GM21423 (cell line): ENCODE measurements around the gene CDH23.

Experiments used
- ATAC-seq: cut with Tn5 transposase; IDR thresholded peaks from one replicate; pipeline ENCODE4 v1.9.1; 2021; ENCODE audit warnings: mild to moderate bottlenecking, moderate library complexity; ENCODE audit not compliant: unreplicated experiment

Gene CDH23

GRCh38 chr10:71761541-71762113 lies 364.9 kb downstream of the CDH23 start:
- ATAC-seq, result no peak

- ATAC-seq, result no peak
Measured at GRCh38 chr10:71762324-71762723, 365.6 kb downstream of the CDH23 start.

- ATAC-seq, result no peak
Measured at GRCh38 chr10:71763352-71764127, 366.8 kb downstream of the CDH23 start.

- ATAC-seq, result no peak
Measured at GRCh38 chr10:71765176-71765904, 368.6 kb downstream of the CDH23 start.

DNA sequence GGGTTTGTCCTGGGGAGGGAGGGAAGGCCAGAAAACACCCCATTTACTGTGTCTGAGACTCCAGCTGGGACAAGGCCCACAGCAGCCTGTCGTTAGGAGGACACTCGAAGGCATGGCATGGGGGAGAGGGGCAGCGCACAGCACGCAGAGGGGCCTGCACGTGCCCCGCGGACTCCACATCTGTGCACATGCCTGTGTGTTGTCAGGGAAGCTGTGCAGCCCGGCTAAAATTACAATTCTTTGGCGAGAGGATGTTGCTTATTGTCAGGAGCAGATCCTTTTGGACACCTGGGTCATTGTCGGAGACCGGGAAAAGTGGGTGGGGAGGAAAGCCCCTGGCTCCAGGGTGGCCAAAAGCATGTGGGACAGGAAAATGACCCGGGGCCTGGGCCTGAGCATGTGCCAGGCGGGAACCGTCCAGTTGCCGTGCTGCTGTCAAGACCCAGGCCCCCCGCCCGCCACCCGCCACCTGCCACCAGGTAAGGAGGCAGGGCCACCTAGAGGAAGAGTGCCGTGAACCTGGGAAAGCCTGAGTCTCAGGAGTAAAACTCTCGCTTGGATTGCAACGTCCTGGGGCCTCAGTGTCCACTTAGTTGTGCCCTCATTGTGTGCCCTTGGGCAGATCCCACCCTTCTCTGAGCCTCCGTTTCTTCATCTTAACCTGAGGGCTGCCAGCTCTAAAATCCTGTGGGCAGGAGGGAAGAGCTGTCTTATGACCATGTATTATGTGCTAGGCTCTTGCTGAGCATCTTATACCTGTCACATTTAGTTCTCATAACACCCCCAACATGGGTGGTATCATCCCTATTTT lies 369.4 kb downstream of the CDH23 start:
- ATAC-seq, result no peak

GRCh38 chr10:71766717-71767419 lies 370.1 kb downstream of the CDH23 start:
- ATAC-seq, result no peak

DNA sequence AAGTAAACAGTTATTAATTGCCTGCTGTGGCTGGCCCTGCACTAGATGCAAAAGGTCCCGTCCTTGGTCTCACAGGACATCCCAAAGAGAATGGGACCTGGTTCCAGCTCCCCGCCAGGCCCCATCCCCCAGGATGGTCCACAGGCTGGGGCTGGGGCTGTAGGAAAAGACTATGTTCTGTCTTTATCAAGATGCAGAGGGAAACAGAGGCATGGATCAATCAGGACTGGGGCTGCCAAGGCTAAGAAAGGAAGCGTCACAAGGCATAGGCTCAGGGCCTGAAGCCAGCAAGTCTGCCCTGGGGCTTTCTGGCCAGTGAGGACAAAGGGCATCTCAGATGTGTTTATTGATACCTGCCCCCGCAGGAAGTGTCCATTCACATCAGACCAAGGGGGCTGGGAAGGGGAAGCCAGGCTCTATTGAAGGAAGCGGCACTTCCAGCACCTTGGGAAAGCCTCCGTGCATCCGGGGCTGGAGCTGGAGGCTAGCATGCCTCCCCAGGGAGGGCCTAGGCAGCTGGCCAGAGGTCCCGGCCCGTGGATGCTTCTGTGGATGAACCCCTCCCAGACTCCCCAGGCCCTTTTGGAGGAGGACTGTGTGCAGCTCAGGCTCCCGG lies 370.8 kb downstream of the CDH23 start:
- ATAC-seq, result no peak

GRCh38 chr10:71769279-71769823 lies 372.6 kb downstream of the CDH23 start:
- ATAC-seq, result peak; percentile 23

DNA sequence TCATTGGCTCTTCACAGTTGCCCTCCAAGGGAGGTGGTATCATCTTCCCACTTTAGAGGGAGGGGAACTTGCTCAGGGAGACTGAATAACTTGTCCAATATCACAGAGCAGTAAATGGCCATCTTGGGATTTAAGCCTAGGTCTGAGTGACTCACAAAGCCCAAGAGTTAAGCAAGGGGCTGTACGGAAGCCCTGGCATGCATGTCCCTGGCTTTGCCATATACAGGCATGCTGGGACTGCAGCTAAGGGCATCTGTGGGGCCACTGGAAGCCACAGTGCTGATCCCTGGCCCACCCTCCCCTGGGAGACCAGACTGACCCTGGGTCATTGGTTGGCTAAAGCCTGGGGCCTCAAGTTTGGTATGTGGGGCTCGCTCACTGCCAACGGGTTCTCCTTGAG lies 373.5 kb downstream of the CDH23 start:
- ATAC-seq, result no peak

GRCh38 chr10:71770789-71771188 lies 374.1 kb downstream of the CDH23 start:
- no peak for ATAC-seq

DNA sequence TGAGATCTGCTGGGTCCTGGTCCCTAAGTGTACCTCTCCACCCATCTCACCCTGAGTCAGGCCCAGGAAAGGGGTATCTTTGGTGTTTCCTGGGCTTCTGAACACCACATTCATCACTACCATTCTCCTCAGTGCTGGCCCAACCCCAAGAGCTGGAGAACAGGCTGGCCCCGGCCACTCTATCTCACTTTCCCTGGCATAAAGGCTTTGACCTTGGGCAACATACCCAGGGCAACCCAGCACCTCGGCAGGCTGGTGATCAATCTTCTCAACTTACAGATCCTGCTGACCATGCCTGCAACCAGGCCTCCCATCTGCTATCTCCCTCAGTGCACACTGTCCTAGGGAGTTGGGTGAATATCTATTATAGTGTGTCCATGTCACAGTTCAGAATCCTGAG lies 374.5 kb downstream of the CDH23 start:
- no peak for ATAC-seq

DNA sequence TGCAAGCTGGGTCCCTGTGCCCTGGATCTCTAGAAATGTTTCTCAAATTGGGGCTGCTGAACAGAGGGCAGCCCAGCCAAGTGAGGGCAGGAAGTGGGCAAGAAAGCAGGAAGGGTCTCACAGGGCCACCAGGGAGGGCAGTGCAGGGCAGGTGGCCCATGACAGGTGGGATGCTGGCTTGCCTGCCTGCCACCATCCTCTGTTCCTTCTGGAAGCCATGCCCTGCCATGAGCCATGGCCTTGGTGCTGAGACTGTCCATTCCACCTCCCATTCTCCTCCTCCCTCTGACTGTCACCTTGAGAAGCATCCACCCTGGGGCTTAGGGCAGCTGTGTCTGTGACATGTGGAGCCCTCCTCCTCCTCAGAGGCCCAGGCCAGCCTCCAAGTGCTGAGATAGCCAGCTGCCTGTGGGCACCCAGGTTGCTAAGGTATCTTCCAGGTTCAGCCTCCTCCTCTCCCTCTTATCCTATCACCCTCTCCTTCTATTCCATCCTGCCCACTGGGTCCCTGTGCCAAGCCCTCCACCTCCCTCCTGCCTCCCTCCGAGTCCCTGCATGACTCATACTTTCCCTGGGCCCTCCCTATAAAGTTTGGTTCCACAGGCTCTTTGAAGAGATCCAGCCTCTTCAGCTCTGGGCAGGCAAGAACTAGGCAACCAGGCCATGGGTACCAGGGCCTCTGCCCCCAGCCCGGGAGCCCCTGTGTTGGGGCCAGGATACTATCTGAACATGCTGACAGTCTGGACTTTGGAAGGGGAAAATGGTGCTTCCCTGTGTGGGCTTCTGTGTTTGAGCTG lies 375.3 kb downstream of the CDH23 start:
- no peak for ATAC-seq

DNA sequence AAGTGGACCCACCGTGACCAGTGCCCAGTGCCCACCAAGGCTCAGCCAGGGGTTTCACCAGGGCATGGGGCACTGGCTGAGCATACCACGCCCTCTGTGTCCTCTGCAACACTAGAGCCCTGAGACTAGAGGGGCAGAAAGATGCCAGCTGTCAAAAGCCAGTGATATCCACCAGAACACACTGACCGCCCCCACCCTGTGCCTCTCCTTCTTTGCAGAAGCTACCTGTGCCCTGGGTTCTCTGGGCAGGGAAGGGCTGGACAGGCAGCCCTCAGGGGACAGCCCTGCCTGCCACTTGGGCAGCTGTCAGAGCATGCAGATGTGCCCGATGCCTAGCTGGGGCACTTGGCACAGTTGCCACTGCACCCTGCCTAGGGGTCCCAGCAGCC lies 376.1 kb downstream of the CDH23 start:
- ATAC-seq, result no peak

DNA sequence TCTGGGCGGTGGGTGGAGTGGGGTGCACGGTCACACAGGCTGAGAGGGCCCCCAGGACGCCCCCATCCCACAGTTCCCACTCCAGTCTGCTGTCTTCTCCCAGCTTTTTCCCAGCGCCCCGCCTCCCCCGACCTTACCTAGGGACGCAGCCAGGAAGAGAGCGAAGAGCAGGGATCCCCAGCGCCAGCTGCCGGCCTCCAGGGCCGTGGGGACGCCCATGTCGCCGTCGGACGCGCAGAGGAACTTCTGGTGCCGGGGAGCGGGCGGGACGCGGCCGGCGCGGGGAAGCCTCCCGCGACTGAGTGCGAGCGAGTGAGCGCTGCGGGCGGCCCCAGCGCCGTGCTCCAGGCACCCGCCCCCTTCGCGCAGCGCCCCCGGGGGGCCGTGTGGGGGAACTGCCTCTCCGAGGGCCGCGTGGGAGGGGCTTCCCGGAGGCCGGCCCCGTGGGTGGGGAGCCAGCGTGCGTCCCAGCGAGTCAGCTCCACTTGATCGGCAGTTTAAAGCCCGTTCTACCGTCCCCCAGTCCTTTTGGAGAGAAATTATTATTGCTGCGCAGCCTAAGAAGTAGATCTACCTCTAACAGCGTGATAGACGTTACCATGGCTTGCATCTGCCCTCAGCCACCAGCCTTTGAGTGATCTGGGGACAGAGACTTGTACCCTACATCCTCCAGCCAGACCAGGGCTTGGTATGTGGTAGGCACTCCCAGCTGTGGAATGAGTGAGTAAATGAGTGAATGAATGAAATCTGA lies 376.7 kb downstream of the CDH23 start, which contains the start of gene VSIR:
TSS of gene VSIR (minus strand) at position 300 of the 751 bp plus-strand sequence. CDS start at position 219, 81 bp downstream.
- peak; percentile 42 for ATAC-seq

DNA sequence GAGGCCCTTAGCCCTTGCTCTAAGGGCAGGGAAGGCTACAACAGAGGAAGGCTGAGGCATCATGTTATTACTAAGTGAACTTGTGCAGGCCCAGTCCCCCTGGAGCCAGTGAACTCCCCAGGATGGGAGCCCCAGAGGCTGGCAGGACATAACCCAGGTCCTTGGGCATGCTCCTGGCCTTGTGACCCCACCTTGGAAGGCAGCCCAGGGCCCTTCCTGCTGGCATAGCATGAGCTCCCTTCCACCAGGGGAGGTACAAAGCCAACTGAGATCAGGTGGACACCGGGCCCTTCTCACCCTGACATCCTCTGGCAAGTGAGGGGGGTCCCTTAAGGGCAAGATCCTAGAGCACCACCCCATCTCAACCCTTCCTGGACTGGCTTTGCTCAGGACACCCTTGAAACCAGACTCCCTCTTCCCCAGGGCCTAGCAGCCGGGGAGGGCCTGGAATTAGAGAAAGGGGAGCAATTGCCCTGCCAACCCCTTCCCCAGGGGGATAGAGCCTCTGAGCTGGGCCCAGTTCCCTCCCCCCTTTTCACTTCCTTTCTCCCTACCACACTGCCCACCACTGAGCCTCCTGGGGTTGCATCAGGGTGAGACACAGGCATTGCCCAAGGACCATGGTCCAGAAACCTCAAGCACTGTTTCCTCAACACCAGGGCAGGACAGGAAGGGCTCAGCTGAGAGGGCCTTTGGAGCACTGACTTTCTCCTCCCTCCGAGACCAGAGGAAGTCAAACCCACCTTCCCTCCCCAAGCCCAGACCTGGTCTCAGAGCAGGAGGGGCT lies 378.4 kb downstream of the CDH23 start:
- no peak for ATAC-seq

GRCh38 chr10:71776481-71776925 lies 379.8 kb downstream of the CDH23 start:
- no peak for ATAC-seq

- ATAC-seq, result no peak
Measured at GRCh38 chr10:71777213-71777985, 380.7 kb downstream of the CDH23 start.
